OCI-LY7 (cell line): ENCODE data around the gene RUVBL2. TPM values are rescaled to one million over a fixed set of nuclear protein-coding genes. Genes with fewer than 3 reads are reported as not detected.
A peak's percentile ranks its signal among the peaks of the same experiment; 100 is the strongest.

Experiments used
- BruUV-seq: library from RNA; stranded (reverse); fragments of 400-500 nt; replicated peaks from 2 replicates; lab custom pipeline; 2021; lab: Mats Ljungman, UMichigan
- CTCF ChIA-PET: fragments of 300-600 bp; sonication (Branson Sonifier 250); formaldehyde crosslinking; loops from one replicate; lab custom pipeline; 2022; ENCODE audit warnings: antibody characterized with exemption; ENCODE audit not compliant: unreplicated experiment; lab: Charles Lee
- POLR2A ChIA-PET: fragments of 300-600 bp; sonication (Branson Sonifier 250); formaldehyde crosslinking; loops from one replicate; lab custom pipeline; 2022; ENCODE audit warnings: antibody characterized with exemption; lab: Charles Lee
- DNase-seq: peaks from one replicate; pipeline ENCODE4 v3.0.0-alpha.2; 2015; ENCODE audit warnings: low spot score
- H2AFZ ChIP-seq: fragments of 200-600 bp; sonication (generic), shearing (Covaris generic); 2 replicates; pipeline ENCODE4 v1.6.1; 2014; ENCODE audit warnings: mild to moderate bottlenecking, antibody characterized with exemption, low read length, moderate library complexity
- H3K27ac ChIP-seq: fragments of 200-600 bp; sonication (generic); 2 replicates; pipeline ENCODE4 v1.5.1; 2014; ENCODE audit warnings: mixed run types, low read depth, mild to moderate bottlenecking, moderate library complexity, low read length, inconsistent platforms; ENCODE audit not compliant: poor library complexity, severe bottlenecking
- H3K36me3 ChIP-seq: fragments of 200-600 bp; sonication (generic); 2 replicates; pipeline ENCODE4 v1.6.1; 2014; ENCODE audit warnings: mild to moderate bottlenecking, antibody characterized with exemption, low read length, moderate library complexity, mixed read lengths; ENCODE audit not compliant: insufficient read depth
- H3K4me1 ChIP-seq: fragments of 200-600 bp; sonication (generic); 2 replicates; pipeline ENCODE4 v1.5.1; 2014; ENCODE audit warnings: mild to moderate bottlenecking, low read length; ENCODE audit not compliant: insufficient read depth, poor library complexity, severe bottlenecking
- H3K4me2 ChIP-seq: fragments of 200-600 bp; sonication (generic); 2 replicates; pipeline ENCODE4 v1.6.1; 2014; ENCODE audit warnings: mild to moderate bottlenecking, low read length
- H3K4me3 ChIP-seq: fragments of 200-600 bp; sonication (generic); 2 replicates; pipeline ENCODE4 v1.5.1; 2014; ENCODE audit warnings: mild to moderate bottlenecking, low read depth, low read length; ENCODE audit not compliant: poor library complexity, severe bottlenecking
- H3K79me2 ChIP-seq: fragments of 200-600 bp; sonication (generic); 2 replicates; pipeline ENCODE4 v1.6.1; 2016; ENCODE audit warnings: low read depth, mild to moderate bottlenecking, low read length, moderate library complexity, mixed read lengths; ENCODE audit not compliant: insufficient read depth
- H3K9me2 ChIP-seq: fragments of 200-600 bp; sonication (generic); 2 replicates; pipeline ENCODE4 v1.6.1; 2016; ENCODE audit warnings: mild to moderate bottlenecking, low read length, mixed read lengths; ENCODE audit not compliant: insufficient read depth
- H3K9me3 ChIP-seq: fragments of 200-600 bp; sonication (generic); 2 replicates; pipeline ENCODE4 v1.6.1; 2014; ENCODE audit warnings: mild to moderate bottlenecking, mixed run types, low read length, mixed read lengths
- H4K20me1 ChIP-seq: fragments of 200-600 bp; sonication (generic); 2 replicates; pipeline ENCODE4 v1.6.1; 2014; ENCODE audit warnings: mild to moderate bottlenecking, antibody characterized with exemption, low read length, moderate library complexity, mixed read lengths; ENCODE audit not compliant: insufficient read depth
- EZH2phosphoT487 ChIP-seq: fragments of 200-600 bp; sonication (generic); IDR thresholded peaks from 2 replicates; pipeline ENCODE4 v1.6.1; 2018; ENCODE audit warnings: low read depth, borderline replicate concordance, mild to moderate bottlenecking, mixed run types, antibody characterized with exemption, low read length, moderate library complexity, mixed read lengths
- intact Hi-C: fragments of 100-400 bp; cut with micrococcal nuclease; formaldehyde crosslinking; loops from one replicate; pipeline ENCODE4 v1.10.0; 2022; ENCODE audit not compliant: unreplicated experiment
- total RNA-seq, 2 experiments: library from RNA; depleted of rRNA in 1 of 2; stranded (reverse); fragments of >200 nt in 1 of 2; shearing (Covaris generic) in 1 of 2; gene quantifications; 2 replicates each; pipeline ENCODE4 v1.2.3, GENCODE V29; 2014 to 2022
- TF ChIP-seq, protein P1 (sequence below): fragments of 200-600 bp; sonication (generic); conservative IDR thresholded peaks from 2 replicates; pipeline ENCODE4 v1.5.1; 2014; ENCODE audit warnings: mild to moderate bottlenecking, antibody characterized with exemption, low read length, moderate library complexity, mixed read lengths

RUVBL2 gene
- total RNA-seq, 2 experiments from 2014 or later, result 125 to 265 TPM

- Histone ChIP-seq H3K4me3 (peak overlapping the region; percentile 87), H3K27ac (peak overlapping the region; percentile 51), H3K4me2 (peak overlapping the region; percentile 100), H2AFZ (no peak overlapping the region; the same call in 1 of the 2 replicates), H3K9me3 (no peaks in the 10 kb centered on the region), H3K4me1 (peaks cover 18% of the 10 kb centered on the region), H4K20me1 (no peaks in the 10 kb centered on the region), H3K9me2 (no peaks in the 10 kb centered on the region), H3K79me2 (peaks cover 12% of the 10 kb centered on the region; the same call in 1 of the 2 replicates), H3K36me3 (peaks cover 16% of the 10 kb centered on the region; the same call in 1 of the 2 replicates)
- no peak for DNase-seq
- BruUV-seq, result no TSS peak
- CTCF ChIA-PET, result interaction anchor here (0.6 kb wide), 1 partner anchor 679 kb away, joined by 3 read pairs; no protein-coding TSS in a partner anchor
- intact Hi-C loops, result no loop called here
- POLR2A ChIA-PET, result interaction anchor here (0.6 to 1.5 kb wide), 2 partner anchors 24 to 38 kb away, joined by 5 to 6 read pairs; partner anchors contain the start of genes GYS1 and RUVBL2
- TF ChIP-seq, protein P1, sequence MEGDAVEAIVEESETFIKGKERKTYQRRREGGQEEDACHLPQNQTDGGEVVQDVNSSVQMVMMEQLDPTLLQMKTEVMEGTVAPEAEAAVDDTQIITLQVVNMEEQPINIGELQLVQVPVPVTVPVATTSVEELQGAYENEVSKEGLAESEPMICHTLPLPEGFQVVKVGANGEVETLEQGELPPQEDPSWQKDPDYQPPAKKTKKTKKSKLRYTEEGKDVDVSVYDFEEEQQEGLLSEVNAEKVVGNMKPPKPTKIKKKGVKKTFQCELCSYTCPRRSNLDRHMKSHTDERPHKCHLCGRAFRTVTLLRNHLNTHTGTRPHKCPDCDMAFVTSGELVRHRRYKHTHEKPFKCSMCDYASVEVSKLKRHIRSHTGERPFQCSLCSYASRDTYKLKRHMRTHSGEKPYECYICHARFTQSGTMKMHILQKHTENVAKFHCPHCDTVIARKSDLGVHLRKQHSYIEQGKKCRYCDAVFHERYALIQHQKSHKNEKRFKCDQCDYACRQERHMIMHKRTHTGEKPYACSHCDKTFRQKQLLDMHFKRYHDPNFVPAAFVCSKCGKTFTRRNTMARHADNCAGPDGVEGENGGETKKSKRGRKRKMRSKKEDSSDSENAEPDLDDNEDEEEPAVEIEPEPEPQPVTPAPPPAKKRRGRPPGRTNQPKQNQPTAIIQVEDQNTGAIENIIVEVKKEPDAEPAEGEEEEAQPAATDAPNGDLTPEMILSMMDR, result no peak
- no peak for TF ChIP-seq EZH2phosphoT487
Measured at GRCh38 chr19:48955308-48955958, 38.3 kb upstream of the RUVBL2 start.

GRCh38 chr19:48958006-48958405 lies 35.7 kb upstream of the RUVBL2 start:
- no peak for DNase-seq
- Histone ChIP-seq H3K4me1 (peaks cover 31% of the 10 kb centered on the region), H3K79me2 (peaks cover 12% of the 10 kb centered on the region; the same call in 1 of the 2 replicates), H3K4me3 (no peak overlapping the region), H3K27ac (no peak overlapping the region), H3K9me3 (no peaks in the 10 kb centered on the region), H2AFZ (no peak overlapping the region), H3K4me2 (no peak overlapping the region), H3K9me2 (no peaks in the 10 kb centered on the region), H4K20me1 (no peaks in the 10 kb centered on the region), H3K36me3 (peaks cover 16% of the 10 kb centered on the region; the same call in 1 of the 2 replicates)
- TF ChIP-seq, protein P1, result no peak
- no peak for TF ChIP-seq EZH2phosphoT487
- no TSS peak for BruUV-seq
- ChIA-PET CTCF (no interaction called here), POLR2A (no interaction called here)
- intact Hi-C loops, result no loop called here
